Forelimb muscle (tissue), 1 donor: ENCODE results near the gene WDFY4. TPM values are rescaled to one million over a fixed set of nuclear protein-coding genes. Genes with fewer than 3 reads are reported as not detected.

Experiments
- DNase-seq: peaks from one replicate; pipeline ENCODE4 v3.0.0-alpha.2; 2013; ENCODE audit warnings: low read depth
- polyA plus RNA-seq: library from polyadenylated mRNA; unstranded; fragments of 120-200 nt; gene quantifications from one replicate; pipeline ENCODE4 v1.2.1, GENCODE V29; 2013; ENCODE audit not compliant: insufficient read length

The WDFY4 gene
- polyA plus RNA-seq, 1 donor, result 3.7 TPM

DNA sequence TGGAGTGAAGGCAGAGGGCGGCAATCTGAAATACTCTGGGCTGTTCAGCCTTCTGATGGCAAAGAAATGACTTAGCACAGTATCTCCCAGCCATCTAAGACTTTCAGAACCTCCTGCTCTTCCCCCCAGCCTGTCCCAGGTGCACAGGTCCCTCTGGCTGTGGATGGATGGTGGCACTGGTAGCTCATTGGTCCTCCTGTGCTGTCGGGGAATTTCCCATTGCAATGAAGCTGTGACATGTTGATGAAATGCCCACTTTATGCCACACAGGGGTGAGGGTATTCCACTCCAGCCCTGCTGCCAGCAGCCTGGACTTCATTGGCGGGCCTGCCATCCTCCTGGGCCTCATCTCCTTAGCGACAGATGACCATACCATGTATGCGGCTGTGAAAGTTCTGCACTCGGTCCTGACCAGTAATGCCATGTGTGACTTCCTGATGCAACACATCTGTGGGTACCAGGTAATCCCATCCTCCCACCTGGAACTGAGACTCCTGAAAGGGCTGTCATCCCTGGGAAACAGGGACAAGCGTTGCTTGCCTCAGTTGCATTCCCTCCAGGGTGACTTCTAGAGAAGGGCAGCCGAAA lies 105.9 kb downstream of the WDFY4 start:
- DNase-seq, result no peak

DNA sequence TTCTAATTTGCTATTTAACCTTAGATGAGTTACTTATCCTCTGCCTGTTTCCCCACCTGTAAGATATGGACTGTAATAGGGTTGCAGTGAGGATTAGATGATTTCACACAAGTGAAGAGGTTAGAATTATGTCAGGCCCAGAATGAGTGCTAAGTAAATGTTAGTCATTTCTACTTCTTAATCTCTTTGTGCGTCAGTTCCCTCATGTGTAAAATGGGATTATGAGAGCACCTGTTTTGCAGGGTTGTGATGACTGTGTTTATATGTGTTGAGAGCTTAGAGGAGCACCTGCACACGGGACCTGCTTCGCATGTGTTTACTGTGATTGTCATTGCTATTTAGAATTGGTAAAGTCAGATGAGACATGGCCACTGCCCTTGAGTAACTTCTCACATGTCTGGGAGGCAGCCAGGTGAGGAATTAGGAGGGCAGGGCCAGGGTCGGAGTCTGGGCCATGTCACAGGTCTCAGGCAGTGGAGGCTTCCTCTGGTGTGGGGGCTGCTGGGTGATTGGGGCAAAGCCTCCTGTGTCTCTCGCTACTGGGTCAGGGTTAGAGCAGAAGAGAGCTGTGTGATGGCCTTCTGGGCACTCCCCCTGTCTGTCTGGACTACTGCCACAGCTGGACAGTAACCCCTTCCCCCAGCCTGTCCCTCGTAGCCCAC lies 106.7 kb downstream of the WDFY4 start:
- DNase-seq, result no peak

DNA sequence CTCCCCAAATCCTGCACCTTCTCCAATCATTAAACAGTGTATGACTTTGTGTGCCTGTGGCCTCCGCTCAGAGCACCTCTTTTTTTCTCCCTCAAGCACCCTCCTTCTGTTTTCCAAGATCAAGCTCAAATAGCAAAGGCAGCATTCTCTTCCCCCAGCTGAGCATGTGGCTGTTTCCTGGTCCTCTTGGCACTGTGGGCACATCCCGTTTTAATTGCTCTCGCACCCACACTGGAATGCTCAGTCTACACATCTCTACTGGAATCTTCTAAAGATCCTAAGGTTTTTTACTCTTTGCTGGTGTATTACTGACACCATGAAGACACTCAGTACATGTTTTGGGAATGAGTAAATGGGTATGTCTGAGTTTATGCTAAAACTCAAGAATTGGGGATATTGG lies 107.4 kb downstream of the WDFY4 start:
- no peak for DNase-seq

DNA sequence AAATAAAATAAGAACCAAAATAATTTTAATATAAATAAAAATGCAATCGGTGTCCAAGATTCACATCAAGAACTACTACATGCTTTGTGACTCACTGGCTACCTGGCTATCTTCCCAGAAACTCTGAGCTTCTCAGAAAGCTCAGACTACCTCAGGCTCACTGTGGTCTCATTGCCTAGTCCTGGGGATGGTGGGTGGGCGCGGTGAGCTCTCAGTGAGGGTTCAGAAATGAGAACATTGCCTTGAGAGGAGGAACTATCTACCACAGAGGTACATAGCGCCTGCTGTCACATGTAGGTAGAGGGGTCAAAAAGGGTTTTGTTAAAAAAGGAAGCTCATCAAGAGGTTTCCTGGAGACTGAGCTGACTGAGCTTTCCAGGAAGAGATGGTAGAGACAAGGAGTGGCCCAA lies 108.0 kb downstream of the WDFY4 start:
- DNase-seq, result no peak

DNA sequence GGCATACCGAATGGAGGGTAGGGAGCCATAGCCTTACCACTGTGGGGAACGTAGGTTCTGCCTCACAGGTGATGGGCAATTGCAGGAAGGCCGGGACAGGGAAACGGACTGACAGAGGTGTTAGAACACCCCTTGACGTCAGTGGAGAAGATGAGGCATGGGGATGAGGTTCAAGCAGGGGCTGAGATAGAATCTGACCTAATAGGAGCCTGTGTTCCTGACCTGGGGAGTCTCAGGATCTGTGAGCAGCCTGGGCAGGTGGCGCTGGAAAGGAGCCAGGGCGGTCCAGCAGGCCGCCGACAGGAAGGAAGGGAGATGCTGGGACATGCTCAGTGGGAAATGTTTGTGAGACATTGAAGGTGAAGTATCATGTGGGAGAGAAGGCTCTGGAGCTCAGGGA lies 109.4 kb downstream of the WDFY4 start:
- DNase-seq, result no peak

DNA sequence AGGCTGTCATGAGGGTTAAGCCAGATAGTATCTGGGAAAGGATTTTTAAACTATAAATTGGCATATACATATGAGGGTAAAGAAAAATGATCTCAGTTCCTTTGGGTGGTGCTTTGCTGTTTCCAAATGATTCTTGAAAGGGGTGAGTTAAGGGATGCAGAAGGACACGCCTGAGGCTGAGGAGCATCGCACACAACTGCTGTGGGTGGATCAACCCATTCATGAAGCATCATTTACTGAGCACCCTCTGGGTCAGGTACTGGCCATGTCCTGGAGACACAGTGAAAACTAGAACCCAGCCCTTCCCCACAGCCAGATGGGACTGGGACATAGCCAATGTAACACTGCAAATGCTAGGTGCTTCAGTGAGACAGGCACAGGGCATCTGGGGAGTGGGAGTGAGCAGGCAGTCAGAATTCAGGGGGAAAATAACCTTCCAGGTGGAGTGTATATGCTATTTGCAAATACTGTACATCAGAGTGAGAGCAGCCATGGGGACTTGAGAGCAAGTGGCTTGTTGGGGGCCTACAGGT lies 112.1 kb downstream of the WDFY4 start:
- no peak for DNase-seq

DNA sequence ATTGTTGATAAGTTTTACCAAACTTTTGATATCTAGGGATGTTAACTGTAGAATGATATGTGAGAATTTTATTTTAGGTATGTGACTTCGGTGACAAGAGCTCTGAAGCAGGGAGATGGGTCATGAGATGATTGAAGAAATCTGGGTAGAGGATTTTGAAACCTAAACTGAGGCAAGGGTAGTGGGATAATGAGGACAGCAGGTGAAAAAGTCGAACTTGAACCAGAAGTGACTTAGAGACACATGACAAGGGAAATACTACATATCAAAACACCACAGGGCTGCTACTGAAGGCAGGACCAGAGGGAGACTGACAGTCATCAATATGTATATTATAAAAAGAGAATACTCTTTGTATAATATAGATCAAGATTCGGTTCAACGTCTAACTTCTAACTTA lies 113.2 kb downstream of the WDFY4 start:
- DNase-seq, result no peak

DNA sequence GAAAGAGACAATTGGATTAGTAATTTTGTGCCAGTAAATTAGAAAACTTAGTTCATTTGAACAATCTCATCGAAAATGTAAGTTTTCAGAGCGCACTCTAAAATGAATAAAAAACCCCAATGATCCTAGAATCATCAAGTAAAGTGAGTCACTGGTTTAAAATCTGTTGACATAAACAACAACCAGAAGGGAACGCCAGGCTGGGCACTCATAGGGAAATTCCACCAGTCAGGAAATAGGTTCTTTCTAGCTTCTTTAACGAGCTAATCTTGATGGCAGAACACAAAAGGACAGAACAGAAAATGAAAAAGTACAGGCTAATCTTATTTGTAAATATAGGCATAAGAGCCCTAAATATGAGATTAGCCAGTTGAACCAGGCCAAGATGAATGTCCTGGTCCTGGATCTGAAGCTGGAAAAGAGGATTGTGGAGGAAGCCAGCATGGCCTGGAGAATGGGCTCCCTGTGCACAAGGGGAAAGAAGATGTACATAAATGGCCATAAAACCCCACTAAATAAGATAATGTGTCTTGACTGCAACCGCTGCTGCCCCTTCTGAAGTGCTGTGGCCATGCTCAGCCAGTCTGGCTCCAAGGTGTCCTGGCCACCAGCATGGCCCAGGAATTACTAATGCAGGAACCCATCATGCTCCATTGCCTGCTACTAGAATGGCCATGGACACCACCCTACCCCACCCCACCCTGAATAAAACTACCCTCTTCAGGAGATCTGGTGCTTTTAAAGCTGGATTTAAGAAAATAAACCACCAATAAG lies 114.0 kb downstream of the WDFY4 start:
- DNase-seq, result no peak

DNA sequence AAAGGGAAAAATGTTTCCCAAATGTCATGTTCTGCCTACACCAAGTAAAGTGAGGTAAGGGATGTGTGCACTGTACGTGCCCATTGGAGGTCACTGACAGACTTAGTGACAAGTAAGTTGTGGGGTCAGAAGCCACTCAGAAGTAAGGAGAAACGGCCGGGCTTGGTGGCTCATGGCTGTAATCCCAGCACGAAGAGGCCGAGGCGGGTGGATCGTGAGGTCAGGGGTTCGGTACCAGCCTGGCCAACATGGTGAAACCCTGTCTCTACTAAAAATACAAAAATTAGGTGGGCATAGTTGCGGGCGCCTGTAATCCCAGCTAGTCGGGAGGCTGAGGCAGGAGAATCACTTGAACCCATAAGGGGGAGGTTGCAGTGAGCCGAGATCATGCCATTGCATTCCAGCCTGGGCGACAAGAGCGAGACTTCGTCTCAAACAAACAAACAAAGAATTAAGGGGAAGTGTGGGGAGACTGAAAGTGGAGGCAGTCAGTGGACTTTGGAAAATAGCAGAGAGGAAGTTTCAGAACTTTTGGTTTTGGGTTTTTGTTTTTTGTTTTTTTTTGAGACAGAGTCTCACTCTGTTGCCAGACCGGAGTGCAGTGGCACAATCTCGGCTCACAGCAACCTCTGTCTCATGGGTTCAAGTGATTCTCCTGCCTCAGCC lies 114.8 kb downstream of the WDFY4 start:
- DNase-seq, result no peak

DNA sequence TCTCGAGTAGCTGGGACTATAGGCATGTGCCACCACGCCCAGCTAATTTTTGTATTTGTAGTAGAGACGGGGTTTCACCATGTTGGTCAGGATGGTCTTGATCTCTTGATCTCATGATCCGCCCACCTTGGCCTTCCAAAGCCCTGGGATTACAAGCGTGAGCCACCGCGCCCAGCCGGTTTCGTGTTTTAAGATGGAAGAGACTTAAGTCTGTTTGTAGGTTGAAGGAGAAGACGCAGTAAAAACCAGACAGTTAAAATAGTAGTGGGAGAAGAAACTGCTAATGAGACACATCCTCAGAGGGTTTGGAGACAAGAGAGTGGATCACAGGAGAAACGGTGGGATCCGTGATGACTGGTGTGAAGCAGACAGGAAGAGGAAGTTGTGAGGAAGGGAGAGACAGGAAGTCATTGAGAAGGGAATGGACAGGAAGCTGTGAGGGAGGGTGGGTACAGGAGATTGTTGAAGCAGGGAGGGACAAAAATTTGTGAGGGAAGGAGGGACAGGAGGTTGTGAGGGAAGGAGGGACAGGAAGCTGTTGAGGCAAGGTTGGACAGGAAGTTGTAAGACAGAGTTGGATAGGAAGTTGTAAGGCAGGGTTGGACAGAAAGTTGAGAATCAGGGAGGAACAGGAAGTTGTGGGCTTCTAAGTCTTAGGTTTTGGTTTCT lies 115.5 kb downstream of the WDFY4 start:
- DNase-seq, result no peak

DNA sequence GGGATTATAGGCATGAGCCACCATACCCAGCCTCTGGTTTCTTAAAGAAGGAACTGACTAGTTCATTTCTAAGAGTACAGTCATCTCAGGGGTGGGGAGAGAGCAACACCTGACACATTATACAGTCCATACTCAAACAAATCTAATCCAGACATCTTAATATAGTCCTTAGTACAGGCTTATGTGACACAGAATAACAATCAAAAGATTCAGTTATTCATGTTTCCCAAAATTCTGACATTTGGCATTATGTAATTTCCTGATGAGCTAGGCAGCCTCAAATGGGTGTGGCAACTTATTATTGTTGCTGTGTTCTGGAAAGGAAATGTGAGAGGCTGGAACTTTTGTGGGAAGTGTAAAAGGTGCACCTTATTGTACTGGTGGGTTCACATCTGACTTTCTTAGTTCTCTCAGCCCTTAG lies 116.3 kb downstream of the WDFY4 start:
- DNase-seq, result no peak

DNA sequence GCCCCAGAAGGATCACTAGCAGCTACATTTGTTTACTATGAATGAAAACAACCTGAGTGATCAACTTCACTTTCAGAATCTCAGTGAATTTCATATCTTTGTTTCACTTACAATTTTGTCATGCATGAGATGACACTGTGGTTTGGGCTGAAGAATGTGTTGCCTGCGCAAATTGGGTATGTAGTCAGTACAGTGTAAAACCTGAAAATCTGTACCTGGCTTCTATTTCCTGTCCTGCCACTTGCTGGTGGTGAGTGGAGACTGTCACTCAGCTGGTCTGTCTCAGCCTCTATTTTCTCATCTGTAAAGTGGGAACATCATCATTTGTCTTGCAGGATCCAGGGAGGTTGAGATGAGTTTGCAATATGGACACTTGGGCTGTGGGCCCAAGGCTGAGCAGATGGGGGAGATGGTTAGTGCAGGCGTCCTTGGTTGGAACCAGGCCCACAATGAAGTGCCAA lies 118.0 kb downstream of the WDFY4 start:
- DNase-seq, result no peak

DNA sequence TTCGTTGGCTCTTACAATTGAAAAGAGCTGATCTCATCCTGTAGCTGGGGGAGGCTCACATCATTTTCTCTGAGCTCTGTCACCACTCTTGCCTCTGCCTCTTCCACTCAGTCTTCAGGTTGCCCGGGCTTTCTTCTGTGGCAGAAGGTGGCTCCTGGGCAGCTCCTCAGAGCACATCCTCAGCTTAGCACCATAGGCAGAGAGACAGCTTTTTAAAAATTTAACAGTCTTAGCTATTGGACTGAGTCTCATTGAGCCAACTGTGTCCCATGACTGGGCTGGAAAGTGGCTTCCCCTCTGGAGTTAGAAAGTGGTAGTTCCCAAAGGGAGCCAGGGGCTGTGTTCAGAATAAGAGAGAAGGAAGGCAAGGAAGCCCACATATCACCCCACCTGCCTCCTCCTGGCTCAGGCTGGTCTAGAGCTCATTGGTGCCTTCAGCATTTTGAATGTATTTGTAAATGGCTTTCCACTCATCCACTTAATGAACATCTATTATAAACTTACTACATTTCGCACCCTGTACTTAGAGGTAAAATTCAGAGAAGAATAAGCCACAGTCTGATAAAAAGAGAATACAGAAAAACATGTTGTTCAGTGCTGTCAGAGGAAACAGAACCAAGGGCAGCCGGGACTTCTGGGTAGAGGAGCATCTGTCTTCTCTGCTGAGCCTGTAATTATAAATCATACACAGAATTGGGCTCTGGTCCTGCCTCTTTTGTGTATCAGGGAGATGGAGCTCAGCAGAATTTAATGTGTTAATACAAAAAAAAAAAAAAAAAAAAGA lies 119.3 kb downstream of the WDFY4 start:
- DNase-seq, result no peak

DNA sequence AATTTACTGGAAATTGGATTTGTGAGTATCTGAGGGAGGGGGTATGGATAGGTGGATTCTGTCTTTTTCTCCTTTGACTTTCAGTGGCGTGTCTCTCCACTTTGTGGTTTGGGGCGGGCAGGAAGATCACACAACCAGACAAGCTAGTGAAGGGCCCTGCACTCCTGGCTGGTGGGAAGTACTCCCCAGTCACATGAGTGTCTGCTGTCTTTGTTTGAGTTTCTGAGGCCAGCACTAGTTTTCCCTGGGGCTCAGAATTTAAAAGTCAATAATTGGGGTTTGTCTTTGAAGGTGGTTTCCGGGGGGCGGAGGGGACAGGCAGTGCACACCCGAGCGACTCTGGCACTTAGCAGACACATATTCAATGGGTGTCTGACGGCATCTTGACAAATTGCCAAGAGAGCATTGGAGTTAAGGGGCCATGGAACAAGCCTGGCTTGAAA lies 120.1 kb downstream of the WDFY4 start:
- DNase-seq, result no peak

DNA sequence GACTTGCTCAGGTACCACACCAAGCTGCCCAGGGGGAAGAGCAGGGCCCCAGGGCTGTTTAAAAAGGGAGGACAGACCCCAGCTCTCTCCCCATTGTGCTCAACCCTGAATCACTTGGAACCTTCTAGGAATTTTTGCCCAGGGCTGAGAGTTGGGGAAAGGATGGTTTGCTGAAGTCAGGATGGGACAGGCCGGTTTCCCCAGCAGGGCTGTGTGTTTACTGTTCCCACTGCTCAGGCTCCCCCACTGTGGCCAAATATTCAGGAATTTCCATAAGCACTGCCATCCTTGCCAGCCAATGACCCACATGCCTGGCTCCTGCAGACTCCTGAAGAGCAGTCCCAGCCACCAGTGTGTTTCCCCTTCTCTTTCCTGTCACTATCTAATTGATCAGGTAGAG lies 120.7 kb downstream of the WDFY4 start:
- no peak for DNase-seq

DNA sequence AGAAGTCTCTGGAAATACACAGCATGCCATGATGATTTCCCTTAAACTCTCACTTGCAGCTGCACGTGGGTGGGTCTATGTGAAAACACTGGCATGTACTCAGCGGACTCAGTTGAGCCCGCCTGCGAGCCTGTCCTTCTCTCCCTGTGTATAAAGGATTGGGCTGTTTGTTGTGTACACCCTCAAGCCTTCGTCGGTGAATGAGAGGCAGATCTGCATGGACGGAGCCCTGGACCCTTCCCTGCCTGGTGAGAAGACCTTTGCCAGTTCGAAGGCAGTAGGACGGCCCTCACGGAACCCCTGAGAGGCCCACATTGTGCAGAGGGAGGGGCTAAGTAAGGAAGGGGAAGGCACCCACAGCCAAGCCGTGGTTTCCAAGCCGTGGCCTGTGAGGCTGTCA lies 121.2 kb downstream of the WDFY4 start:
- no peak for DNase-seq

DNA sequence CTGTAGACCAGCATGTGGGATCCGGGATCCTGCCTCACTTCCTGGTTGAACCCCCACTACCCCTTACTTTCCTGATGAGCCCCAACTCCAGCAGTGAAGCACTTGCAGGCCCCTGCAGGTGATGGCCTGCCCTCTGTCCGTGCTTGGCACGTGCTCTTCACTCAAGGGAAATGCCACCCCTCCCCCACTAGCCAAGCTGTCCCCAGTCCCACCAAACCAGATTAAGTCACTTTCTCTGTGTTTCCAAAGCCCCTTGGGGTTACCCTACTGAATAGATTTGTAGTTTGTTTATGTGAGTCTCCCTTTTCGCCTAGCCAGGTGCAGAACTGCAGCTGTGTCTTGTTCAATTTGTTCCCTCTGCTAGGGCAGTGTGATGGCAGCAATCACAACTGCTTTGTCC lies 121.7 kb downstream of the WDFY4 start:
- no peak for DNase-seq

DNA sequence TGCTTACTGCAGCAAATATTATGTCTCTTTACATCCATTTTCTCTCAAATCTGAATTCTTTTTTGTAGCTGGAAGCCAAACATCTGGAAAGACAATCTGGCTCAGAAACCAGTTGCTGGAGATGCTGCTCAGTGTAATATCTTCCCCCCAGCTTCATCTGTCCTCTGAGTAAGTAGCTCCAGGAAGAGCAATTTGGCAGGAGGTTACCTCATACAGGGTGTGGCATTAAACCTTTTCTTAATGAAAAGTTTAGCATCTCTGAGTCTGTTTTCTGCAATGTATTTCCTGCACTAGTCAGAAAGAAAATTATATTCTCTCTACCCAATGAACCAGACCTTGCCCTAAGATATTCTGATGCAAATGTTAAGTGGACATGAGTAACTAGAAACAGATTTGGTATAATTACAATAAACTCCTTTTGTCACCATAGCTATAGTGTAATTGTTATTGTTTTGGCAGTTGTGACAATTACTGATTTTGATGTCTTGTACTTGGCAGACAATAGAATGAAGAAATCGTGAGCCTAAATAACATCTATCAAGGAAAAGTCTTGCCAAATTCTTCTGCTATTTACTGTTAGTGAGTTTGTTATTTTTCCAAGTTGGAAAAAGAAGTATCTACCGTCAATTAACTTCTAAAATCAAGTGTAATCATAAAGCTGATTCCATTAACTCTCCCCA lies 123.3 kb downstream of the WDFY4 start:
- peak; percentile 89 for DNase-seq

DNA sequence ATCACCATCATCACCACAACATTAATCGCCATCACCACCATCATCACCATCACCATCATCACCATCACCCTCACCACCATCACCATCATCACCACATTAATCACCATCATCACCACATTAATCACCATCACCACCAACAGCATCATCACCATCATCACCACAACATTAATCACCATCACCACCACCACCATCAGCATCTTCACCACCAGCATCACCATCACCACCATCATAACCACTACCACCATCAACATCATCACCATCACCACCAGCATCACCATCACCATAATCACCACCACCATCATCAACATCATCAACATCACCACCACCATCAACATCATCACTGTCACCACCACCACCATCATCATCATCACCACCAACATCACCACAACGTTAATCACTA lies 124.6 kb downstream of the WDFY4 start:
- DNase-seq, result no peak

DNA sequence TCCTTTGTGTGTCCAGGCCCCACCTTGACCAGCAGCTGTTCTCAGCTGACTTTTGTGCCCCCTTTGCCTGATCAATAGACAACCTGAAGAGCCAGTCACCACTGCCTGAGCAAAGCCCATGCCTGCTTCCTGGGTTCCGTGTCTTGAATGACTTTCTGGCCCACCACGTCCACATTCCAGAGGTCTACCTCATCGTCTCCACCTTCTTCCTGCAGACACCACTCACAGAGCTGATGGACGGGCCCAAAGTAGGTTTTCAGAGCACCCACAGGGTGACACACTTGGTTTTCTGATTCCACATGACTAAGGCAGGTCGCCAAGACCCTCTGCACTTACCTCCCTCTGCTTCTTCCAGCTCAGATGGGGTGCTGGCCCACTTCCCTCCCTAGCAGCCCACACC lies 126.8 kb downstream of the WDFY4 start:
- no peak for DNase-seq
